Measurements from ENCODE around the gene PRKCA. TPM values are rescaled to one million over a fixed set of nuclear protein-coding genes. Genes with fewer than 3 reads are reported as not detected.

The PRKCA gene
- total RNA-seq, 4 donors from 2014 or later = 9.8 to 25.6 (median 12.2) TPM

GRCh38 chr17:66426397-66427033 lies 124.1 kb downstream of the PRKCA start:
- no peak for DNase-seq (ENCODE audit: low spot score in 2 of 2)
- Histone ChIP-seq H3K4me1 (peaks cover 4% of the 10 kb centered on the region), H3K9me3 (no peaks in the 10 kb centered on the region), H3K36me3 (no peaks in the 10 kb centered on the region), H3K27me3 (no peaks in the 10 kb centered on the region), H3K27ac (no peak overlapping the region), H3K4me3 (no peak overlapping the region)
- 72% methylated on average over 6 of the region's 6 CpGs for WGBS
- no peak for TF ChIP-seq POLR2AphosphoS5 (IDR thresholded peaks at IDR 0.05)
- TF ChIP-seq CTCF (IDR thresholded peaks at IDR 0.05) = no peak
- no peak for TF ChIP-seq POLR2A (IDR thresholded peaks at IDR 0.05)
- no peak for TF ChIP-seq EP300 (IDR thresholded peaks at IDR 0.05)

- H3K36me3 ChIP-seq = no peaks in the 10 kb centered on the region
- 100% methylated on average over 3 of the region's 3 CpGs for WGBS
- TF ChIP-seq EP300 (IDR thresholded peaks at IDR 0.05) (no peak), POLR2AphosphoS5 (IDR thresholded peaks at IDR 0.05) (no peak), CTCF (IDR thresholded peaks at IDR 0.05) (no peak), POLR2A (IDR thresholded peaks at IDR 0.05) (no peak)
- H3K4me1 ChIP-seq = peaks cover 11% of the 10 kb centered on the region
- no peak overlapping the region for H3K4me3 ChIP-seq
- no peaks in the 10 kb centered on the region for H3K27me3 ChIP-seq
- H3K27ac ChIP-seq = no peak overlapping the region
- no peaks in the 10 kb centered on the region for H3K9me3 ChIP-seq
- no peak for DNase-seq (ENCODE audit: low spot score in 2 of 2)
Observed at GRCh38 chr17:66427134-66427533, 124.7 kb downstream of the PRKCA start.

GRCh38 chr17:66429680-66430079 lies 127.3 kb downstream of the PRKCA start:
- Histone ChIP-seq H3K27ac (no peak overlapping the region), H3K4me3 (no peak overlapping the region), H3K27me3 (no peaks in the 10 kb centered on the region), H3K4me1 (peaks cover 22% of the 10 kb centered on the region), H3K9me3 (no peaks in the 10 kb centered on the region), H3K36me3 (no peaks in the 10 kb centered on the region)
- no peak for DNase-seq (ENCODE audit: low spot score in 2 of 2)
- no peak for TF ChIP-seq POLR2A (IDR thresholded peaks at IDR 0.05)
- no peak for TF ChIP-seq POLR2AphosphoS5 (IDR thresholded peaks at IDR 0.05)
- TF ChIP-seq CTCF (IDR thresholded peaks at IDR 0.05) = no peak
- WGBS = 88% methylated on average over 1 of the region's 1 CpG

- H3K9me3 ChIP-seq = no peaks in the 10 kb centered on the region
- no peaks in the 10 kb centered on the region for H3K27me3 ChIP-seq
- H3K4me3 ChIP-seq = no peak overlapping the region
- no peak overlapping the region for H3K27ac ChIP-seq
- no peak for DNase-seq (ENCODE audit: low spot score in 2 of 2)
- H3K36me3 ChIP-seq = no peaks in the 10 kb centered on the region
- TF ChIP-seq EP300 (IDR thresholded peaks at IDR 0.05) (no peak), POLR2A (IDR thresholded peaks at IDR 0.05) (no peak), CTCF (IDR thresholded peaks at IDR 0.05) (no peak), POLR2AphosphoS5 (IDR thresholded peaks at IDR 0.05) (no peak)
- H3K4me1 ChIP-seq = peaks cover 22% of the 10 kb centered on the region
- 80% methylated on average over 8 of the region's 8 CpGs for WGBS
Observed at GRCh38 chr17:66430846-66431795, 128.7 kb downstream of the PRKCA start.

GRCh38 chr17:66431910-66432309 lies 129.5 kb downstream of the PRKCA start:
- peaks cover 22% of the 10 kb centered on the region for H3K4me1 ChIP-seq
- 45% methylated on average over 5 of the region's 5 CpGs for WGBS
- peak overlapping the region; percentile 23 for H3K27ac ChIP-seq
- no peaks in the 10 kb centered on the region for H3K27me3 ChIP-seq
- no peak overlapping the region for H3K4me3 ChIP-seq
- H3K36me3 ChIP-seq = no peaks in the 10 kb centered on the region
- H3K9me3 ChIP-seq = no peaks in the 10 kb centered on the region
- DNase-seq (ENCODE audit: low spot score in 2 of 2) = no peak
- no peak for TF ChIP-seq POLR2A (IDR thresholded peaks at IDR 0.05)
- no peak for TF ChIP-seq EP300 (IDR thresholded peaks at IDR 0.05)
- no peak for TF ChIP-seq CTCF (IDR thresholded peaks at IDR 0.05)
- no peak for TF ChIP-seq POLR2AphosphoS5 (IDR thresholded peaks at IDR 0.05)

Data from suprapubic skin (tissue), 4 donors.